ENCODE measurements around the gene NT5M.

- TF ChIP-seq CTCF (IDR thresholded peaks at IDR 0.05; ENCODE audit: low read depth, low read length, poor library complexity, severe bottlenecking) (peak; percentile 70), EZH2phosphoT487 (IDR thresholded peaks at IDR 0.05; ENCODE audit: borderline replicate concordance, low read length) (no peak)
These were observed 84.6 kb downstream of the NT5M start for GRCh38 chr17:17387498-17388362.

Data from DOHH2 (cell line).